GM18858 (cell line): ENCODE results near the gene E2F4.

Experiments used
- ATAC-seq: cut with Tn5 transposase; IDR thresholded peaks from one replicate; pipeline ENCODE4 v1.9.1; 2021; ENCODE audit not compliant: unreplicated experiment

Gene E2F4

GRCh38 chr16:67230809-67231660 lies 39.1 kb downstream of the E2F4 start:
- ATAC-seq: no peak

GRCh38 chr16:67233596-67233995 lies 41.6 kb downstream of the E2F4 start:
- no peak for ATAC-seq

DNA sequence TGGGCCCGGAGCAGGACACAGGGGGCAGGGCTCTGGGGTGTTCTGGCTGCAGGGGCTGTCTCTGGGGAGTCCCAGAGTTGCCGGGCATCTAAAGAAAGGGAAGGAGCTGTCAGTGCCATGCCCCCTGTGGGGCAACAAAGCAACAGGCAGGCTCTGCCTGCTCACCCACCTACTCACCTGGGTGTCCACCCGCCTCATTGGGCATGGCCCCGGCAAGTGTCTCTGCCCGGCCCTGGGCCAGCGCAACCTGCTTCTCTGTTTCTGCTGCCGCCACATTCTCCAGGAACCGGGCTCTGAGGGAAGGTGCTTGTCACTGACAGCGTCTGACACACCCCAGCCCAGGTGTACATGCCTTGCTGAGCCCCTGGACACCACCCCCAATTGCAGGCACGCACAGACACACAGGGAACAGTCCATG lies 42.2 kb downstream of the E2F4 start:
- no peak for ATAC-seq

DNA sequence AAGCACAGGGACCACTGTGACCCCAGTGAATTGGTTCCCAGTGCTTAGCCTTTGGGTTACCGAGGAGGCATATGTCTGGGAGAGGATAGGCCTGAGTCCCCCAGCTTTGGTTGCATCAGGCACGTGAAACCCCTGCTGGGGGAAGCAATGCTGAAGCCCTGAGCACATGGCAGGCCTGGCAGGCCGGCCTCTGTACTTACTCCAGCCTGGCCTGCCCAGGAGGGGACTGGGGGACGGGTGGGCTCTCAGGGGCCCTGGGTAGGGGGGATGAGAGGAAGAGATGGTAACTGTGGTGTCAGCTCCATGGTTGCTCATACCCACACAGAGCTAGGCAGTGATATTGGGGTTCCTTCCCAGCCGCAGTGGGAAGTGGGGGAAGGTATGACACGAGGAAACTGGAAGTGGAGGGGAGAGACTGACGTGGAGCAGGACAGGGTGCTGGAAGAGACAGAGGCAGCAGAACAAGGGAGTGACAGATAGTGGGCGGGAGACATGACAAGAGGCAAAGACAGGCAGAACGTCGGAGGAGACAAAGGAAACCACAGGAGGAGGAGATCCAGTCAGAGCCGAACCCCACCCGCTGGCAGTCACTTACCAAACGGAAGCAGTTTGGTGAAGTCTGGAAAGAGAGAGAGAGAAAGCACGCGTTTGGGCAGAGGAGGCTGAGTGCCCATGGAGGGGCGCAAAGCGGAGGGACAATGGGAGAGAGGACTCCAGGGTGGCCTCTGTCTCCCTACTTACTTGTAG lies 44.0 kb downstream of the E2F4 start:
- ATAC-seq: no peak

- no peak for ATAC-seq
These were observed 44.8 kb downstream of the E2F4 start for GRCh38 chr16:67236563-67237395.

DNA sequence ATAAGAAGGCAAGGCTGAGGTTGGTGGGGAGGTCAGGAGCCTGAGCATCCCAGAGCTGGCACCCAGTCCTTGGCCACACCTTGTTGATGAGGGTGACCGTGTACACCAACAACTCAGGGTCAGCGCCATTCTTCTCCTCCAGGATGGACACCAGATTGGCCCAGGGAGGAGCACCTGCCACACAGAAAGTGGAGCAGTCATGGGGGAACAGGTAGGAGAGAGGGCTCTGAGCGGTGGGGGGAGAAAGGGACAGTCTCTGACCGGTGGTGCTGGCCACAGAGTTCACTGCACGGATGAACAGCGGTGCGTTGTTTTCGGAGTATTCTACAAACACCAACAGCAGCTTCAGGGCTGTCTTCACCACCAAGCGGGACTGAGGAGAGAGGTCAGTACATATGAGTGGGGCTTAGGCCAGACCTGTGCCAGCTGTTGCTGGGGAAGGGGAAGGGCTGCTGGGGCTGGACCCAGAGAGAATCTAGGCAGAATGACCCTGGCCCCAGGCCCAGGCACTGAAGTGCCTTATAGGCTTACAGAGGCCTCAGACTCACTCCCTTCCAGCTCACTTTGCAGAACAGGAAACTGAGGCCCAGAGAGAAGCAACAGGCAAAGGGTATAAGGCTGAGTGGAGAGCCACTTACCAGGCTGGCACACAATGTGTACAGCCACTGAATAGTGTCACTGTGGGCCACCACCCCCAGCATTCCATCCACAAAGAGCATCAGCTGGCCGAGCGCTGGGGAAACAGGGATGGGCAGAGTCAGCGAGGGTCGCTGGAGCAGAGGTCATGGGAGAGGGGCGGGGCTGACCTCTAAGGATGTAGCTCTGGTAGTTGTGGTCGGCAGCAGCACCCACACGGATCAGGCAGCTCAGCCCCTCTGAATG lies 45.7 kb downstream of the E2F4 start:
- ATAC-seq: no peak

GRCh38 chr16:67238278-67238575 lies 46.3 kb downstream of the E2F4 start:
- no peak for ATAC-seq

DNA sequence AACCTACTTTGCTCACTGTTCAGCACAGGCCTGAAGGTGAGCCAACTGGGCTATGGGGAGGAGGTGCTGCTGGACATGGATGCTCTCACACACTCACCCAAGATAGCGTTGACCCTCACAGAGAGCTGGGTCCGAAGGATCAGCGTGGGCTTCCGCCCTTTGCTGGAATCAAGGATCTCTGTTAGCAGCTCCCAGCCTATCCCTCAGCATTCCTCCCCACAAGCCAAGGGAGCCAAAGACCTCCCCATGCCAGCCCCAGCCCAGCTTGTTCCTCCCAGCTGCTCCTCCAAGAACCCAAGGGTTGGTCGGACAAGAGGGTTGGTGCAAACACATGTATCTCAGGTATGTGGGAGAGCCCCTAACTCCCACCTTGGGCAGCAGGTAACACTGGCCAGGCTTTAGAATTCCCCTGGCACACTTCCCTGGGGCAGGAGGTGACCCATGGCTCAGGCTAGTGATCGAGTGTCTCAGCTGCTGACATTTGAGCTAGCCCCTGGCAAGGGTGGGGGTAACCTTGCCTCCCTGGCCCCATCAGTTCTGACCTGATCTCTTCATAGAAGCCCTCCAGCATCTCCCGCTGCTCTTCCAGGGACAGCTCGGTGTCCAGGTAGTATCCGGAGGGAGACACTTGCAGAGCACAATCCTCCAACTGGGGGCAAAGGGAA lies 47.0 kb downstream of the E2F4 start:
- ATAC-seq: no peak

DNA sequence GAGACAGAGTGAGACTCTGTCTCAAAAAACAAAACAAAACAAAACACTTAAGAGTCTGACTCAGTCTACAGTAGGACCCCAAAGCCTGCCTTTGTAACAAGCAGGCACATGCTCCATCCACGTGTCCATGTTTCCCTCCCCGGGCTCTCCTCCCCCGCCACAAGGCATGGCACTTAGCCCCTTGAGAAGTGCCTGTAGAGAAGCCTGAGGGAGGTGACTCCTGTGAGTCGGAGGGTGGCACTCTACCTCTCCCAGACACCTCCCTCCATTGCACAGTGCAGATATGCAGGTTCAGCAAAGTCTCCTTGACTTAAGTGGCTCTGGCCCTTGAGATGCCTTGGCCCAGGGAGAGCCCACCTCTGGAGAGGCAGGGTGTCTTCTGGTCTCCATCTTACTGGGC lies 48.6 kb downstream of the E2F4 start:
- ATAC-seq: no peak

GRCh38 chr16:67241008-67241900 lies 49.3 kb downstream of the E2F4 start:
- no peak for ATAC-seq

DNA sequence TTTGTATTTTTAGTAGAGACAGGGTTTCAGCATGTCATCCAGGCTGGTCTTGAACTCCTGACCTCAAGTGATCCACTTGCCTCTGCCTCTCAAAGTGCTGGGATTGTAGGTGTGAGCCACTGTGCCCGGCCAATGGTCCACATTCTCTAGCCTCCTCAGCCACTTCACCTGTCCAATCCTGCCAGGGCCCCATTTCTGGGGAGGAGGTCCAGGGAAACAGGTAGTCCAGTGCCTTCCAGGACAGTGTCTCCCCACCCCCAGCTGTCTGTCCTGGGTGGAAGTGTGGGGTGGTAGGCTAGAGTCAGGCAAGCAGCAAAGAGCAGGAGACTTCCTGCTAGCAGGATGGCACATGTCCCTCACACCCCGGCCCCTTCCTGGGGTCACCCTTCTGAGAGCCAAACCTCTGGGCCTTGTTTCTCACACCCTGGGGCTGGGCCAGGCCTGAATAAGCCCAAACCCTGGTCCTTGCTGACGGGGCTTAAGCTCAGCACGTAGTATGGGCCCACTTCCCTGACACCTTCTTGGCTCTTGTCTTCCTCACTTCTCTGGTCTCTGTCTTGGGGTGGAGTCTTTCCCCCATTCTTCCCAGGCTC lies 50.3 kb downstream of the E2F4 start:
- no peak for ATAC-seq

- ATAC-seq: no peak
These were observed 51.5 kb downstream of the E2F4 start for GRCh38 chr16:67243481-67243880.

- ATAC-seq: peak; percentile 43
These were observed 52.6 kb downstream of the E2F4 start for GRCh38 chr16:67244387-67245185.

GRCh38 chr16:67245186-67245585 lies 53.2 kb downstream of the E2F4 start:
- no peak for ATAC-seq

DNA sequence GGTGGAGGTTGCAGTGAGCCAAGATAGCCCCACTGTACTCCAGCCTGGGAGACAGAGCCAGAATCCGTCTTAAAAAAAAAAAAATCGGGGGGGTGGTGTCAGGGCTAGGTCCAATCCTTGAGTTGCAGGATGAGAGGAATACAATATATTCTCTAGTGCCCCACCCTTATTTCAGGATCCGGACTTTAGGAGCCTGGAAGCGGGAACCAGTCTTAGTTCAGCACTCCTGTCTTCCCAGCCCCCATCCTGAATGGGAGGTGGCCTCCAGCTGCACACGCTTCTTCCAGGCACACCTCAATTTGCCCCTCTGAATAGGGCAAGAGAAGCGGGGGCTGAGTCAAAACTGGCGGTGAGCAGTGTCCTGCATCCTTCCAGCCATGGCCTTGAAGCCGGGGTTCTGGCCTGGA lies 53.7 kb downstream of the E2F4 start:
- no peak for ATAC-seq

- ATAC-seq: no peak
These were observed 54.3 kb downstream of the E2F4 start for GRCh38 chr16:67246081-67246755.

DNA sequence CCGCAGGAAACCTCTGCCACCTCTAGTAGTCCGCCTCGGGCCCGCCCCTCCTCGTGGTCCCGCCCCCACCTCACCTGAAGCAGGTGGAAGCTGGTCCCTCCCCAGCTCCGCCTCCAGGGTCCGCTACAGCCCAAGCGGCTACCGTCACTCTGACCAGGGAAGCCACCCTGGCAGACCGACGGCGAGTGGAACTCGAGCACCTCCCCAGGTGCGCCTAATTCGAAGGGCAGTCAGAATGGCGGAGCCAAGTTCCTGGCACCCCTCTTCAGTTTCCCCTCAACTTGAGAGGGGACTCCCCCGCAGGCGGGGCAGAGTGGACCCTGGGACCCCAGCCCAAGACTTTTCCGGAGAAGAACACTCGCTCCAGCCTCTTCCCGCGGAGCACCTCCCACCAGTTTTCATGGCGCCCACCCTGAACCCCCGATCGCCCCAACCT lies 54.8 kb downstream of the E2F4 start:
- no peak for ATAC-seq
